GM23338 (cell line): ENCODE measurements around the gene GCC1.

Source experiments
- CREB1 ChIP-seq: fragments of 250-450 bp; sonication (Bioruptor Pico); IDR thresholded peaks from 2 replicates; pipeline ENCODE4 v1.5.0; 2020; ENCODE audit warnings: low read depth, mild to moderate bottlenecking, moderate library complexity
- CTCF ChIP-seq, 2 experiments: fragments of 200-600 bp in 1 of 2; sonication (generic) in 1 of 2; conservative IDR thresholded peaks; 2 replicates each; pipeline versions ENCODE4 v1.5.1 to v1.6.1; 2016 to 2017; ENCODE audit warnings: antibody characterized with exemption in 2 of 2, low read depth in 2 of 2, mild to moderate bottlenecking in 2 of 2, moderate library complexity in 1 of 2
- ETS1 ChIP-seq: IDR thresholded peaks from 2 replicates; pipeline ENCODE4 v1.6.1; 2016; ENCODE audit warnings: antibody characterized with exemption
- EZH2 ChIP-seq: fragments of 200-600 bp; sonication (generic); IDR thresholded peaks from one replicate; pipeline ENCODE4 v1.8.0; 2017; ENCODE audit warnings: antibody characterized with exemption, mild to moderate bottlenecking, low read depth; ENCODE audit not compliant: unreplicated experiment
- EZH2phosphoT487 ChIP-seq: fragments of 200-600 bp; sonication (generic); IDR thresholded peaks from one replicate; pipeline ENCODE4 v1.8.1; 2018; ENCODE audit warnings: antibody characterized with exemption; ENCODE audit not compliant: unreplicated experiment
- JUNB ChIP-seq: IDR thresholded peaks from one replicate; pipeline ENCODE4 v1.6.1; 2016; ENCODE audit warnings: antibody characterized with exemption; ENCODE audit not compliant: unreplicated experiment
- NANOG ChIP-seq: IDR thresholded peaks from 2 replicates; pipeline ENCODE4 v1.6.1; 2016; ENCODE audit warnings: antibody characterized with exemption, borderline replicate concordance
- POLR2AphosphoS5 ChIP-seq: IDR thresholded peaks from 2 replicates; pipeline ENCODE4 v1.6.1; 2016; ENCODE audit warnings: antibody characterized with exemption, low read depth
- REST ChIP-seq: IDR thresholded peaks from one replicate; pipeline ENCODE4 v1.6.1; 2018; ENCODE audit warnings: antibody characterized with exemption; ENCODE audit not compliant: unreplicated experiment
- ZNF114 ChIP-seq: fragments of 250-450 bp; sonication (Bioruptor Pico); IDR thresholded peaks from 2 replicates; pipeline ENCODE4 v1.5.0; 2020; ENCODE audit warnings: mild to moderate bottlenecking, moderate library complexity
- ZNF331 ChIP-seq: fragments of 250-450 bp; sonication (Bioruptor Pico); IDR thresholded peaks from 2 replicates; pipeline ENCODE4 v1.5.0; 2020; ENCODE audit warnings: low read depth, mild to moderate bottlenecking, moderate library complexity

- no peak for TF ChIP-seq CTCF (conservative IDR thresholded peaks at IDR 0.05; ENCODE audit: low read depth in 2 of 2)
- TF ChIP-seq EZH2, result no peak
- no peak for TF ChIP-seq POLR2AphosphoS5
- no peak for TF ChIP-seq JUNB
- TF ChIP-seq REST, result no peak
- TF ChIP-seq CREB1 (CRISPR knock-in tag), result no peak
- no peak for TF ChIP-seq ZNF331
- TF ChIP-seq EZH2phosphoT487, result no peak
- TF ChIP-seq NANOG, result no peak
- TF ChIP-seq ZNF114 (CRISPR knock-in tag), result no peak
- TF ChIP-seq ETS1, result no peak
Measured at GRCh38 chr7:127535546-127536393, 49.6 kb downstream of the GCC1 start.
